Activated naive CD8-positive, alpha-beta T cell treated with anti-CD3 and anti-CD28 coated beads for 36 hours (primary cell): ENCODE data around the gene KCNQ1OT1. TPM values are rescaled to one million over a fixed set of nuclear protein-coding genes. Genes with fewer than 3 reads are reported as not detected.

Source experiments
- DNase-seq: peaks from one replicate; pipeline ENCODE4 v3.0.0; 2021
- H3K27ac Mint-ChIP-seq: one replicate; pipeline ENCODE4 v1.8.0; 2022; ENCODE audit warnings: mild to moderate bottlenecking, moderate library complexity, mixed read lengths
- H3K27me3 Mint-ChIP-seq: one replicate; pipeline ENCODE4 v1.8.0; 2022; ENCODE audit warnings: mild to moderate bottlenecking, mixed read lengths
- H3K36me3 Mint-ChIP-seq: one replicate; pipeline ENCODE4 v1.8.0; 2021; ENCODE audit warnings: mild to moderate bottlenecking, mixed read lengths
- H3K4me1 Mint-ChIP-seq: one replicate; pipeline ENCODE4 v1.8.0; 2021; ENCODE audit warnings: mixed read lengths
- H3K4me3 Mint-ChIP-seq: one replicate; pipeline ENCODE4 v1.8.0; 2022; ENCODE audit warnings: mild to moderate bottlenecking, moderate library complexity, mixed read lengths
- H3K9me3 Mint-ChIP-seq: one replicate; pipeline ENCODE4 v1.8.0; 2022; ENCODE audit warnings: mixed read lengths
- total RNA-seq, 2 experiments: library from RNA; stranded (reverse); gene quantifications; one replicate each; pipeline ENCODE4 v1.2.3, GENCODE V29; 2021

Gene KCNQ1OT1
- total RNA-seq, 2 experiments from 2014 or later, result 0.12 to 0.14 TPM

DNA sequence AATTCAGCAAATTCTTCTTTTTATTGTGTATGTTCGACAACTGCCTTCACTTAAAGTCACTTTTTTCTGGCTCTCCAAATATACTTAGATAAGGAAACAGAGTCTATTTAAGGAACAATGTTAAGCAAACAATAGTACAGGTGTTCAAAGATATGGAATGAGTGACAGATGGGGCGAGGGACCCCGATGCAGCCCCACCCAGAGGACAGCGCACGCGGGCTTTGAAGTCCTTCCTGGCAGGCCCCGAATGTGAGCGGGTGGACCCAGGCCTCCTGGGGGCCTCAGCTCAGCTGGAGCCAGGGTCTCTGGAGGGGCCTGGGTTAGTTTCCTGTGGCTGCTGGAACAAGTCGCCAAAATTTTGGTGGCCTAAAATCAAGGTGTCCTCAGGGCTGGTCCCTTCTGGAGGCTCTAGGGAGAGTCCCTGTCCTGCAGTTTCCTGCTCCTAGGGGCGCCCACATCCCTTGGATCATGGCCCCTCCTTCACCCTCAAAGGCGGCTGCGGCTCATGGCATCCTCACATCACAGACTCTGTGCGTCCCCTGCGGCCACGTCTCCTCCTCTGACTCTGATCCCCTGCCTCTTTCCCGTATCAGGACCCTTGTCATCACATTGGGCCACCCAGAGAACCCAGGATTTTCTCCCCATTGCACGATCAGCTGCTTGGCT, 40.6 kb upstream of the KCNQ1OT1 start:
- no peaks in the 10 kb centered on the region for H3K36me3 Mint-ChIP-seq
- H3K27me3 Mint-ChIP-seq, result no peaks in the 10 kb centered on the region
- H3K27ac Mint-ChIP-seq, result no peak overlapping the region
- no peak for DNase-seq
- no peak overlapping the region for H3K4me3 Mint-ChIP-seq
- H3K9me3 Mint-ChIP-seq, result no peaks in the 10 kb centered on the region
- no peaks in the 10 kb centered on the region for H3K4me1 Mint-ChIP-seq

- no peaks in the 10 kb centered on the region for H3K36me3 Mint-ChIP-seq
Observed at GRCh38 chr11:2739531-2740274, 39.9 kb upstream of the KCNQ1OT1 start.

GRCh38 chr11:2738551-2739431, 39.0 kb upstream of the KCNQ1OT1 start:
- Mint-ChIP-seq H3K27me3 (no peaks in the 10 kb centered on the region), H3K27ac (no peak overlapping the region), H3K9me3 (no peaks in the 10 kb centered on the region), H3K4me3 (no peak overlapping the region), H3K4me1 (no peaks in the 10 kb centered on the region), H3K36me3 (no peaks in the 10 kb centered on the region)
- no peak for DNase-seq

More at GRCh38 chr11:2739531-2740274, 39.9 kb upstream of the KCNQ1OT1 start:
- H3K27ac Mint-ChIP-seq, result no peak overlapping the region
- no peak overlapping the region for H3K4me3 Mint-ChIP-seq
- DNase-seq, result no peak
- H3K4me1 Mint-ChIP-seq, result no peaks in the 10 kb centered on the region
- no peaks in the 10 kb centered on the region for H3K27me3 Mint-ChIP-seq
- no peaks in the 10 kb centered on the region for H3K9me3 Mint-ChIP-seq

- no peaks in the 10 kb centered on the region for H3K4me1 Mint-ChIP-seq
- no peaks in the 10 kb centered on the region for H3K36me3 Mint-ChIP-seq
- H3K27me3 Mint-ChIP-seq, result no peaks in the 10 kb centered on the region
- no peak overlapping the region for H3K27ac Mint-ChIP-seq
- H3K4me3 Mint-ChIP-seq, result no peak overlapping the region
- DNase-seq, result no peak
- H3K9me3 Mint-ChIP-seq, result no peaks in the 10 kb centered on the region
Observed at GRCh38 chr11:2737866-2738265, 38.1 kb upstream of the KCNQ1OT1 start.

- H3K27ac Mint-ChIP-seq, result no peak overlapping the region
- DNase-seq, result no peak
- H3K9me3 Mint-ChIP-seq, result no peaks in the 10 kb centered on the region
- H3K4me1 Mint-ChIP-seq, result no peaks in the 10 kb centered on the region
- no peaks in the 10 kb centered on the region for H3K36me3 Mint-ChIP-seq
- no peak overlapping the region for H3K4me3 Mint-ChIP-seq
- H3K27me3 Mint-ChIP-seq, result no peaks in the 10 kb centered on the region
Observed at GRCh38 chr11:2737226-2737590, 37.4 kb upstream of the KCNQ1OT1 start.

DNA sequence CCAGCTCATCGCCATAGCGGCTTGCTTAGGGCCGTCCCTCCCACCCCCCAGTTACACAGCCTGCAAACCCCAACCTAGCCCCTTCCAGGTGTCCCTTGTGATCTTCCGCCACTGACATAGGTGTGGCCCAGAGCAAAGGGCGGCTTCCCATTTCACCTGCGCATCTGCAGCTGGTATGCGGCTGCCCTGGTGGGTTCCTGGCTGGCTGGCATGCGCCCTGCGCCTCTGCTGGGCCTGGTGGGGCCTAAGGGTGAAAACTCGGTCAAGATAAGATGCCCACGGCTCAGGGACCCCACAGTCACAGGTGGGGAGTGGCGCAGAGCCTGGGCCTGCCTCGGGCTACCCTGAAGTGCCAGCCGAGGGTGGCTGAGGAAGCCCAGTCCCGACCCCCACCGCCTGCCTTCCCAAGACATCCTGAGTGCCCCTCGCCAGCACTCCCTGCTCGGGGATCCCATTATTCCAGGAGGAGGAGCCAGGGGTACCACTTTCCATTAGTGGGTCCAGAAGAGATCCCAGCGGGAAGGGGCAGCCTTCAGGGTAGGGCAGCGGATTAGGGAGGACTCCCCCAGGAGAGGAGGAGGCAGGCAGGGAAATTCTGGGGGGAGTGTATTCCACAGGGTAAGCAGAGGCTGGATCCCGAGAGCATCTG, 36.9 kb upstream of the KCNQ1OT1 start:
- H3K4me1 Mint-ChIP-seq, result no peaks in the 10 kb centered on the region
- no peaks in the 10 kb centered on the region for H3K9me3 Mint-ChIP-seq
- no peak for DNase-seq
- H3K27me3 Mint-ChIP-seq, result no peaks in the 10 kb centered on the region
- no peak overlapping the region for H3K27ac Mint-ChIP-seq
- H3K36me3 Mint-ChIP-seq, result no peaks in the 10 kb centered on the region
- H3K4me3 Mint-ChIP-seq, result no peak overlapping the region

- no peaks in the 10 kb centered on the region for H3K4me1 Mint-ChIP-seq
- no peaks in the 10 kb centered on the region for H3K9me3 Mint-ChIP-seq
- no peak for DNase-seq
- no peaks in the 10 kb centered on the region for H3K27me3 Mint-ChIP-seq
- no peak overlapping the region for H3K4me3 Mint-ChIP-seq
- H3K36me3 Mint-ChIP-seq, result no peaks in the 10 kb centered on the region
- H3K27ac Mint-ChIP-seq, result no peak overlapping the region
Observed at GRCh38 chr11:2735053-2735589, 35.3 kb upstream of the KCNQ1OT1 start.

GRCh38 chr11:2734181-2735052, 34.6 kb upstream of the KCNQ1OT1 start:
- Mint-ChIP-seq H3K27me3 (no peaks in the 10 kb centered on the region), H3K4me1 (no peaks in the 10 kb centered on the region), H3K27ac (no peak overlapping the region), H3K9me3 (no peaks in the 10 kb centered on the region), H3K36me3 (no peaks in the 10 kb centered on the region), H3K4me3 (no peak overlapping the region)
- no peak for DNase-seq

GRCh38 chr11:2732940-2733628, 33.3 kb upstream of the KCNQ1OT1 start:
- Mint-ChIP-seq H3K36me3 (no peaks in the 10 kb centered on the region), H3K4me1 (no peaks in the 10 kb centered on the region), H3K9me3 (no peaks in the 10 kb centered on the region), H3K27ac (no peak overlapping the region), H3K4me3 (no peak overlapping the region), H3K27me3 (no peaks in the 10 kb centered on the region)
- no peak for DNase-seq

- Mint-ChIP-seq H3K36me3 (no peaks in the 10 kb centered on the region), H3K4me3 (no peak overlapping the region), H3K4me1 (no peaks in the 10 kb centered on the region), H3K27ac (no peak overlapping the region), H3K27me3 (no peaks in the 10 kb centered on the region), H3K9me3 (no peaks in the 10 kb centered on the region)
- DNase-seq, result no peak
Observed at GRCh38 chr11:2732261-2732939, 32.6 kb upstream of the KCNQ1OT1 start.

- no peak overlapping the region for H3K4me3 Mint-ChIP-seq
- no peaks in the 10 kb centered on the region for H3K4me1 Mint-ChIP-seq
- no peak overlapping the region for H3K27ac Mint-ChIP-seq
- no peak for DNase-seq
- no peaks in the 10 kb centered on the region for H3K9me3 Mint-ChIP-seq
- H3K36me3 Mint-ChIP-seq, result no peaks in the 10 kb centered on the region
- no peaks in the 10 kb centered on the region for H3K27me3 Mint-ChIP-seq
Observed at GRCh38 chr11:2731130-2732125, 31.6 kb upstream of the KCNQ1OT1 start.
